Measurements from ENCODE around the gene CHAD.

The CHAD gene

DNA sequence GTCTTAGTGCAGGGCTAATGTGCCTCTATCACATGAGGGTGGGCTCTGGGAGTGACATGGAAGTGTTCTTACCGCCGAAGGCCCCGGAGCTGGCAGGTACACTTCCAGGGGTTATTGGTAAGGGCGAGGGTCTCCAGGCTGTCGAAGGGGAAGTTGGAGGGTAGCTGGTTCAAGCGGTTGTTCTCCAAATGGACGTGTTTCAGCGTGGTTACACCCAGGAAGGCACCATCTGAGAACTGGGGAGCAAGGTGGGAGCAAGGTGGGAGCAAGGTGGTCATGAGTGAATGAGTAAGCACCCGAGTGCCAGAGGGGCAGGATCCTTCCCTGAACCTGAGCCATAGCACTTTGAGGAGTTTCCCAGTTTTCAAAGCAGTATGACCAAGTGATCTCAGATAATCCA lies 3.0 kb downstream of the CHAD start:
- TF ChIP-seq TCF12 (IDR thresholded peaks at IDR 0.05; ENCODE audit: low read depth) (no peak), ZBTB7A (IDR thresholded peaks at IDR 0.05; ENCODE audit: low read depth) (no peak)

- no peak for TF ChIP-seq MAX (IDR thresholded peaks at IDR 0.05)
- no peak for TF ChIP-seq EGR1 (IDR thresholded peaks at IDR 0.05)
- no peak for TF ChIP-seq ZBTB7A (IDR thresholded peaks at IDR 0.05; ENCODE audit: low read depth)
- TF ChIP-seq TAF1 (IDR thresholded peaks at IDR 0.05; ENCODE audit: low read depth): no peak
- TF ChIP-seq USF1 (IDR thresholded peaks at IDR 0.05): no peak
- no peak for TF ChIP-seq EP300 (IDR thresholded peaks at IDR 0.05; ENCODE audit: borderline replicate concordance)
- no peak for TF ChIP-seq YY1 (IDR thresholded peaks at IDR 0.05; ENCODE audit: low read depth)
- no peak for TF ChIP-seq RAD21 (IDR thresholded peaks at IDR 0.05; ENCODE audit: low read depth)
- no peak for TF ChIP-seq CEBPB (IDR thresholded peaks at IDR 0.05)
- no peak for TF ChIP-seq CREB1 (IDR thresholded peaks at IDR 0.05; ENCODE audit: low read depth)
- TF ChIP-seq TEAD4 (IDR thresholded peaks at IDR 0.05): no peak
- no peak for TF ChIP-seq NFIC (IDR thresholded peaks at IDR 0.05)
- TF ChIP-seq REST (IDR thresholded peaks at IDR 0.05; ENCODE audit: low read depth): no peak
- no peak for TF ChIP-seq TCF12 (IDR thresholded peaks at IDR 0.05; ENCODE audit: low read depth)
- no peak for TF ChIP-seq FOXM1 (IDR thresholded peaks at IDR 0.05; ENCODE audit: borderline replicate concordance, low read depth)
These were observed 3.5 kb downstream of the CHAD start for GRCh38 chr17:50465171-50465570.

DNA sequence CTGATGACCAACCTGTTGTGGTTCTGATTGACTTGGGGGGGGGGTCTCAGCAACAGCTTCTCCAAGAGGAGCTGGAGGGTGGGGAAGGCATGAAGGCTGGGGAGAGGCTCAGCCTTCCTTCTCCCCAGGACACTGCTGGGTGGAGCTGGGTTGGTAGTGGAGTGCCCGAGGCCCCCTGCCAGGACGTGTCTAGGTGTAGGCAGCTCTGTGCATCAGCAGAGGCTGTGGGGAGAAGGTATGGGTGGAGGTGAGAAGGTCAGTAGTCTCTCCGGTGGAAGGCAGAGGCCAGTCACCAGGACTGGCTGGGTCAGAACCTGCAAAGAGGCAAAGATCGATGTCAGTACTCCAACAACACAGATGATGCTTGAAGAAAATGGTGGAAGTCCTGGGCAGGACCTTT lies 3.9 kb downstream of the CHAD start:
- no peak for TF ChIP-seq USF1 (IDR thresholded peaks at IDR 0.05)
- no peak for TF ChIP-seq ZBTB7A (IDR thresholded peaks at IDR 0.05; ENCODE audit: low read depth)
- TF ChIP-seq MAX (IDR thresholded peaks at IDR 0.05): no peak
- TF ChIP-seq FOXM1 (IDR thresholded peaks at IDR 0.05; ENCODE audit: borderline replicate concordance, low read depth): no peak
- TF ChIP-seq YY1 (IDR thresholded peaks at IDR 0.05; ENCODE audit: low read depth): no peak
- no peak for TF ChIP-seq TAF1 (IDR thresholded peaks at IDR 0.05; ENCODE audit: low read depth)
- no peak for TF ChIP-seq TCF12 (IDR thresholded peaks at IDR 0.05; ENCODE audit: low read depth)
- no peak for TF ChIP-seq REST (IDR thresholded peaks at IDR 0.05; ENCODE audit: low read depth)
- no peak for TF ChIP-seq CREB1 (IDR thresholded peaks at IDR 0.05; ENCODE audit: low read depth)
- no peak for TF ChIP-seq RAD21 (IDR thresholded peaks at IDR 0.05; ENCODE audit: low read depth)
- TF ChIP-seq EGR1 (IDR thresholded peaks at IDR 0.05): no peak

- no peak for TF ChIP-seq EP300 (IDR thresholded peaks at IDR 0.05; ENCODE audit: borderline replicate concordance)
- no peak for TF ChIP-seq EGR1 (IDR thresholded peaks at IDR 0.05)
- TF ChIP-seq USF1 (IDR thresholded peaks at IDR 0.05): no peak
- TF ChIP-seq CREB1 (IDR thresholded peaks at IDR 0.05; ENCODE audit: low read depth): no peak
- TF ChIP-seq REST (IDR thresholded peaks at IDR 0.05; ENCODE audit: low read depth): no peak
- no peak for TF ChIP-seq RAD21 (IDR thresholded peaks at IDR 0.05; ENCODE audit: low read depth)
- TF ChIP-seq CEBPB (IDR thresholded peaks at IDR 0.05): no peak
- no peak for TF ChIP-seq MAX (IDR thresholded peaks at IDR 0.05)
- no peak for TF ChIP-seq YY1 (IDR thresholded peaks at IDR 0.05; ENCODE audit: low read depth)
- TF ChIP-seq TAF1 (IDR thresholded peaks at IDR 0.05; ENCODE audit: low read depth): no peak
- no peak for TF ChIP-seq FOXM1 (IDR thresholded peaks at IDR 0.05; ENCODE audit: borderline replicate concordance, low read depth)
- TF ChIP-seq TCF12 (IDR thresholded peaks at IDR 0.05; ENCODE audit: low read depth): no peak
- TF ChIP-seq ZBTB7A (IDR thresholded peaks at IDR 0.05; ENCODE audit: low read depth): no peak
- TF ChIP-seq NFIC (IDR thresholded peaks at IDR 0.05): no peak
- TF ChIP-seq TEAD4 (IDR thresholded peaks at IDR 0.05): no peak
These were observed 4.6 kb downstream of the CHAD start for GRCh38 chr17:50464121-50464520.
